SU-DHL-6 (cell line): Measurements from ENCODE around the gene TNNI3K.

Experiments used
- H2AFZ ChIP-seq: fragments of 200-600 bp; sonication (generic); 2 replicates; pipeline ENCODE4 v1.6.1; 2014; ENCODE audit warnings: low read depth, mild to moderate bottlenecking, moderate library complexity, mixed read lengths, antibody characterized with exemption, low read length; ENCODE audit not compliant: severe bottlenecking
- H3F3A ChIP-seq: fragments of 200-600 bp; shearing (Covaris generic); 2 replicates; pipeline ENCODE4 v1.6.0; 2016; ENCODE audit warnings: antibody characterized with exemption, mild to moderate bottlenecking; ENCODE audit not compliant: insufficient read depth
- H3K27ac ChIP-seq: fragments of 200-600 bp; sonication (generic); 2 replicates; pipeline ENCODE4 v1.5.1; 2016; ENCODE audit warnings: low read depth, mild to moderate bottlenecking, low read length, moderate library complexity, mixed read lengths
- H3K27me3 ChIP-seq: fragments of 200-600 bp; sonication (generic), shearing (Covaris generic); 2 replicates; pipeline ENCODE4 v1.6.0; 2014; ENCODE audit warnings: mild to moderate bottlenecking, low read length
- H3K36me3 ChIP-seq: fragments of 200-600 bp; sonication (generic); 2 replicates; pipeline ENCODE4 v1.6.1; 2014; ENCODE audit warnings: mild to moderate bottlenecking, low read length, mixed read lengths
- H3K4me2 ChIP-seq: fragments of 300-600, 200-600 bp; shearing (Covaris generic), sonication (generic); 2 replicates; pipeline ENCODE4 v1.6.0; 2014; ENCODE audit warnings: low read length, low read depth, mild to moderate bottlenecking; ENCODE audit not compliant: poor library complexity, severe bottlenecking
- H3K4me3 ChIP-seq: fragments of 200-600 bp; sonication (generic); 2 replicates; pipeline ENCODE4 v1.5.1; 2014; ENCODE audit warnings: antibody characterized with exemption, low read length, mild to moderate bottlenecking, mixed read lengths; ENCODE audit not compliant: insufficient read depth, poor library complexity, severe bottlenecking
- H3K79me2 ChIP-seq: fragments of 200-600 bp; sonication (generic); 2 replicates; pipeline ENCODE4 v1.6.1; 2014; ENCODE audit warnings: mild to moderate bottlenecking, low read length, moderate library complexity; ENCODE audit not compliant: insufficient read depth
- H3K9ac ChIP-seq: fragments of 200-600 bp; sonication (generic); 2 replicates; pipeline ENCODE4 v1.7.0; 2014; ENCODE audit warnings: mild to moderate bottlenecking, low read length
- H3K9me2 ChIP-seq: fragments of 200-600 bp; sonication (generic); replicated peaks from 2 replicates; pipeline ENCODE4 v1.6.1; 2014; ENCODE audit warnings: low read length; ENCODE audit not compliant: insufficient read depth
- H3K9me3 ChIP-seq: fragments of 200-600 bp; sonication (generic); 2 replicates; pipeline ENCODE4 v1.6.1; 2014; ENCODE audit warnings: low read length, mixed read lengths; ENCODE audit not compliant: insufficient read depth
- H4K20me1 ChIP-seq: fragments of 200-600 bp; sonication (generic); 2 replicates; pipeline ENCODE4 v1.6.1; 2014; ENCODE audit warnings: low read depth, mild to moderate bottlenecking, antibody characterized with exemption, low read length, moderate library complexity, mixed read lengths
- EZH2phosphoT487 ChIP-seq: fragments of 200-600 bp; sonication (generic), shearing (Covaris generic); conservative IDR thresholded peaks from 2 replicates; pipeline ENCODE4 v1.6.1; 2018; ENCODE audit warnings: mild to moderate bottlenecking, antibody characterized with exemption, low read length, moderate library complexity, mixed read lengths
- TF ChIP-seq, protein P1 (sequence below): fragments of 200-600 bp; sonication (generic); IDR thresholded peaks from one replicate; pipeline ENCODE4 v1.5.1; 2017; ENCODE audit warnings: antibody characterized with exemption, mild to moderate bottlenecking, low read length, moderate library complexity; ENCODE audit not compliant: insufficient read depth, poor library complexity, severe bottlenecking

TNNI3K gene

DNA sequence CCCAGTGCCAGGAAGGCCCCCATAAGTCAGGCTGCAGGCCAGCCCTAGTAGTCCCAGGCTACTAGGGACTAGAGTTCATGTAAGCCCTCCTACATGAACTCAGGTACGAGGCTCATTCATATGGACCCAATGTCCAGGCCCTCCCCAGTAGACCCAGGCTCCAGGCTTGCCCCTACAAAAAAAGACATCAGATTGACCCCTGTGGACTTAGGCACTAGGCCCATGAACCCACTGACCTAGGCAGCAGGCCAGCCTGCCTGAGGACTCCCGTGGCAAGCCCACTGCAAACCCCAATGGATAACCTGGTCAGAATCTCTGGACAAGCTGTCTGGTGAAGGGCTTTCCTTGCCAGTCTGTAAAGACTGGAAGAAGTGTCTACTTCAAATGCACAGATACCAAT is 51.2 kb downstream of the TNNI3K start:
- Histone ChIP-seq H3F3A (no peaks in the 10 kb centered on the region), H3K9me3 (no peaks in the 10 kb centered on the region), H3K9ac (no peak overlapping the region), H4K20me1 (no peaks in the 10 kb centered on the region), H3K79me2 (no peaks in the 10 kb centered on the region), H2AFZ (no peak overlapping the region), H3K4me2 (no peak overlapping the region), H3K9me2 (no peaks in the 10 kb centered on the region), H3K4me3 (no peak overlapping the region), H3K36me3 (no peaks in the 10 kb centered on the region), H3K27ac (no peak overlapping the region), H3K27me3 (no peaks in the 10 kb centered on the region)
- TF ChIP-seq, protein P1, sequence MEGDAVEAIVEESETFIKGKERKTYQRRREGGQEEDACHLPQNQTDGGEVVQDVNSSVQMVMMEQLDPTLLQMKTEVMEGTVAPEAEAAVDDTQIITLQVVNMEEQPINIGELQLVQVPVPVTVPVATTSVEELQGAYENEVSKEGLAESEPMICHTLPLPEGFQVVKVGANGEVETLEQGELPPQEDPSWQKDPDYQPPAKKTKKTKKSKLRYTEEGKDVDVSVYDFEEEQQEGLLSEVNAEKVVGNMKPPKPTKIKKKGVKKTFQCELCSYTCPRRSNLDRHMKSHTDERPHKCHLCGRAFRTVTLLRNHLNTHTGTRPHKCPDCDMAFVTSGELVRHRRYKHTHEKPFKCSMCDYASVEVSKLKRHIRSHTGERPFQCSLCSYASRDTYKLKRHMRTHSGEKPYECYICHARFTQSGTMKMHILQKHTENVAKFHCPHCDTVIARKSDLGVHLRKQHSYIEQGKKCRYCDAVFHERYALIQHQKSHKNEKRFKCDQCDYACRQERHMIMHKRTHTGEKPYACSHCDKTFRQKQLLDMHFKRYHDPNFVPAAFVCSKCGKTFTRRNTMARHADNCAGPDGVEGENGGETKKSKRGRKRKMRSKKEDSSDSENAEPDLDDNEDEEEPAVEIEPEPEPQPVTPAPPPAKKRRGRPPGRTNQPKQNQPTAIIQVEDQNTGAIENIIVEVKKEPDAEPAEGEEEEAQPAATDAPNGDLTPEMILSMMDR: no peak

DNA sequence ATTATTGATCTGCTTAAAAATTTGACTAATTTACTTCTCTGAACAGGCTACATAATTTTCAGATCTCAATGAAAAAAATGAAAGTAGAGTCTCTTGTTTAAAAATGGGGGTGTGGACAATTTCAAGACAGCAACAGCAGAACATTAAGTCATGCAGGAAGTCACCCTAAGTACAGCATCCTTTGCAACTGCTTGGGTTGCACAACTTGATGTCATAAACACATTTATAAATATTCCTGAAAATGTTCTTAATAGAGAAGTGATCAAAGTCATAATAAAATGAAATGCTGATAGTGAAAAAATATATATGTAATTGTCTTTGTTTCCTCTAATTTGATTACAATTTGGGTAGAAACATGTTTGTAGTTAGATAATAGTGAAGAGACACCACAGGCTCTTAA is 79.3 kb downstream of the TNNI3K start:
- no peak overlapping the region for H3K9ac ChIP-seq
- no peaks in the 10 kb centered on the region for H3K9me3 ChIP-seq
- H3F3A ChIP-seq: no peaks in the 10 kb centered on the region
- H3K27me3 ChIP-seq: no peaks in the 10 kb centered on the region
- no peaks in the 10 kb centered on the region for H4K20me1 ChIP-seq
- no peaks in the 10 kb centered on the region for H3K36me3 ChIP-seq
- no peaks in the 10 kb centered on the region for H3K9me2 ChIP-seq
- no peak for TF ChIP-seq EZH2phosphoT487
- TF ChIP-seq, protein P1: no peak
- no peaks in the 10 kb centered on the region for H3K79me2 ChIP-seq
- no peak overlapping the region for H3K4me3 ChIP-seq
- H3K4me2 ChIP-seq: no peak overlapping the region
- H3K27ac ChIP-seq: no peak overlapping the region
- H2AFZ ChIP-seq: no peak overlapping the region

DNA sequence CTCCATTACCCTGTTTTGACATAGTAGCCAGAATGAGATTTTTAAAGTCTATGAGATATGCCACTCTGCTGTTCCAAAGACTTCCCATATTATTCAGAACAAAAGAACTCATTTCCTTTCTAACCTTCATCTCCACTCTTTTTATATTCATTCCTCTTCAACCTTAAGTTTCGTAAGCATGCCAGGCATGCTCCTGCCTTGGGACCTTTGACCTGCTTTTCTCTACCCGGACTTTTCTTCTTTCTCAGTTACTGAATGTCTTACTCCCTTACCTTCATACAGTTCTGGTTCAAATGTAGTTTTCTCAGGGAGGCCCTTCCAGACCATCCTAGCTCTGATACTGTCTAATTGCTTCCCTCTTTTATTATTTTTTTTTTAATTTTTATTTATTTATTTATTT is 81.1 kb downstream of the TNNI3K start:
- Histone ChIP-seq H3K4me3 (no peak overlapping the region), H3K36me3 (no peaks in the 10 kb centered on the region), H3K9me2 (no peaks in the 10 kb centered on the region)

More for the DNA sequence above, 81.1 kb downstream of the TNNI3K start:
- TF ChIP-seq, protein P1: no peak
- no peak for TF ChIP-seq EZH2phosphoT487
- Histone ChIP-seq H3K9ac (no peak overlapping the region), H4K20me1 (no peaks in the 10 kb centered on the region), H3K4me2 (no peak overlapping the region), H2AFZ (no peak overlapping the region), H3K79me2 (no peaks in the 10 kb centered on the region), H3F3A (no peaks in the 10 kb centered on the region), H3K27ac (no peak overlapping the region), H3K9me3 (no peaks in the 10 kb centered on the region), H3K27me3 (no peaks in the 10 kb centered on the region)
